Activated naive CD4-positive, alpha-beta T cell treated with Interleukin-2 at 50 U/mL for 16 hours (primary cell): ENCODE results near the gene GATAD2B.
A peak's percentile ranks its signal among the peaks of the same experiment; 100 is the strongest.
"Not testable (repeated sequence)": the region's sequence is repeated elsewhere in the genome, so short reads cannot be mapped to it uniquely, and the experiment has no call there.

Source experiments
- DNase-seq: peaks from one replicate; pipeline ENCODE4 v3.0.0-alpha.2; 2020

Gene GATAD2B

GRCh38 chr1:153882296-153882912 lies 40.4 kb downstream of the GATAD2B start:
- DNase-seq = no peak

- DNase-seq = no peak
Observed at GRCh38 chr1:153881751-153882150, 41.0 kb downstream of the GATAD2B start.

GRCh38 chr1:153880962-153881361 lies 41.8 kb downstream of the GATAD2B start:
- DNase-seq = no peak

GRCh38 chr1:153880024-153880423 lies 42.7 kb downstream of the GATAD2B start:
- no peak for DNase-seq

- DNase-seq = no peak
Observed at GRCh38 chr1:153877112-153877511, 45.7 kb downstream of the GATAD2B start.

- no peak for DNase-seq
Observed at GRCh38 chr1:153872934-153873333, 49.8 kb downstream of the GATAD2B start.

- DNase-seq = no peak
Observed at GRCh38 chr1:153872331-153872730, 50.4 kb downstream of the GATAD2B start.

GRCh38 chr1:153869486-153869885 lies 53.3 kb downstream of the GATAD2B start:
- no peak for DNase-seq

GRCh38 chr1:153866045-153866850 lies 56.5 kb downstream of the GATAD2B start:
- no peak for DNase-seq

- DNase-seq = no peak
Observed at GRCh38 chr1:153860285-153860684, 62.5 kb downstream of the GATAD2B start.

- no peak for DNase-seq
Observed at GRCh38 chr1:153857505-153857904, 65.3 kb downstream of the GATAD2B start.

- DNase-seq = no peak
Observed at GRCh38 chr1:153856763-153857162, 66.0 kb downstream of the GATAD2B start.

GRCh38 chr1:153852170-153852569 lies 70.6 kb downstream of the GATAD2B start:
- DNase-seq = no peak

- peak; percentile 12 for DNase-seq
Observed at GRCh38 chr1:153849487-153850185, 73.1 kb downstream of the GATAD2B start.

GRCh38 chr1:153848805-153849204 lies 74.0 kb downstream of the GATAD2B start:
- DNase-seq = no peak

GRCh38 chr1:153845158-153845557 lies 77.6 kb downstream of the GATAD2B start:
- no peak for DNase-seq

- DNase-seq = not testable (repeated sequence)
Observed at GRCh38 chr1:153844349-153844748, 78.4 kb downstream of the GATAD2B start.

- no peak for DNase-seq
Observed at GRCh38 chr1:153842006-153842471, 80.7 kb downstream of the GATAD2B start.

- no peak for DNase-seq
Observed at GRCh38 chr1:153841463-153841994, 81.2 kb downstream of the GATAD2B start.

GRCh38 chr1:153840774-153841173 lies 82.0 kb downstream of the GATAD2B start:
- not testable (repeated sequence) for DNase-seq

GRCh38 chr1:153833968-153834367 lies 88.8 kb downstream of the GATAD2B start:
- not testable (repeated sequence) for DNase-seq

GRCh38 chr1:153833171-153833570 lies 89.6 kb downstream of the GATAD2B start:
- no peak for DNase-seq

- no peak for DNase-seq
Observed at GRCh38 chr1:153832293-153832692, 90.5 kb downstream of the GATAD2B start.
